ENCODE results near the gene ASIC3.
A peak's percentile ranks its signal among the peaks of the same experiment; 100 is the strongest.

ASIC3 gene

DNA sequence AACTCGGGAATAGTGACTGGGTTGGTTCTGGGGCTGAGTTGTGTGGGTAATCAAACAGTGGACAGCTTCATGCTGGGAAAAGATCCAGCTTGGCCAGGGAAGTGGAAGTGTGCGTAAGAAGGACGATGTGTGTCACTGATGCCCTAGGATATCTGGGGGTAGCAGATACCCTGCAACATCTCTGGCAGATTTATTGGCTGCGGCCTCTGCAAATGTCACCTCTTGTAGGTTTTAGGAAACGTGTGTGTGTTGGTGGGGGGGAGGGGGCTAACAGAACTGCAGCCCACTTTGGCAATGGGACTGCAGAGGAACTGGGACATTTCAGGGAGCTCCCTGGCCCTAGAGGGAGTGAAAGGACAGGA is 37.0 kb downstream of the ASIC3 start:
- no peak for DNase-seq (ENCODE audit: low read depth in 4 of 4, low spot score in 1 of 4)

DNA sequence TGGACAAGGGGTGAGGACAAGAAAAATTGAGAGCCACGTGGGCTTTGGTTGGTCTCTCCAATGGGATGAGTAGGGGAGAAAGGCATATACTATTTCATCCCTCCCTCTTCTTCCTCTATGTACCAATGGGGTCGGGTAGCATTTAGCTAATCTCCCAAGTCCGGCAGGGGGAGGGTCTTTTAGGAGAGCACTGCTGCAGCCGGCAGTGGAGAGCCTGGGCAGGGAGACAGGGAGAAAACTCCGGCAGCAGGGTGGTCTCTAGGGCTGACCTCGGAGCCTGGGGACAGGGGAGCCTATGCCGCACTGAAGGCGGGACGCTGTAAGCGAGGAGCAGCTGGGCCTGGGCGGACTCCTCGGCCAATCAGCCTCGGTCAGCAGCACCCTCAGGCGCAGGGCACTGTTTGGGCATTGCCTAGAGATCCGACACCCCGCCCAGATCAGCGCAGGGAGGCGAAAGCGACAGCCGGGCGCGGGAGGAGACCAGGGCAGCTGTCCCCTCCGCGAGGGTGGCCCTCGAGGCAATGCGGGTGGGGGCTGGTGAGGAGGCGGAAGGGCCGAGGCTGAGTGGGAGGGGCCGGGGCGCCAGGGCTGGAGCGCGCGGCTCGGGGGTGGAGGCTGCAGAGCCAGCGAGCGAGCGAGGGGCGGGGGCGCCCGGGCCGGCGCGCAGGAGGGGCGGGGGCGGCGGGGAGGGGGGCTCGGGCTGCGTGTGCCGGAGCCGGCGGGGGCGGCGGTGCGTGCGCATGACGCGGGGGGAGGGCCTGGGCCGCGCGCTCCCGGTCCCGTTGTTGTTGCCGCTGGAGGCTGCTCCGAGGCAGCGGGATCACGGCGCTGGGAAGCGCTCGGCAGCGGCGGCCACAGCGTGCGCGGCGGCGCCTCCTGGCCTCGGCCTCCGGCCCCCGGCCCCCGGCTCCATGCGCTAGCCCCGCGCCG is 37.6 kb downstream of the ASIC3 start, which contains the start of gene AGAP3:
Gene AGAP3 (plus strand): TSS at position 785 of the 930 bp plus-strand sequence. CDS start 267 bp downstream, outside the sequence.
- peak in 3 of 4 experiments; percentile 36 to 53 (median 44) for DNase-seq (ENCODE audit: low read depth in 4 of 4, low spot score in 1 of 4)

- no peak for DNase-seq (ENCODE audit: low read depth in 4 of 4, low spot score in 1 of 4)
Measured at GRCh38 chr7:151086802-151087244, 38.5 kb downstream of the ASIC3 start.

DNA sequence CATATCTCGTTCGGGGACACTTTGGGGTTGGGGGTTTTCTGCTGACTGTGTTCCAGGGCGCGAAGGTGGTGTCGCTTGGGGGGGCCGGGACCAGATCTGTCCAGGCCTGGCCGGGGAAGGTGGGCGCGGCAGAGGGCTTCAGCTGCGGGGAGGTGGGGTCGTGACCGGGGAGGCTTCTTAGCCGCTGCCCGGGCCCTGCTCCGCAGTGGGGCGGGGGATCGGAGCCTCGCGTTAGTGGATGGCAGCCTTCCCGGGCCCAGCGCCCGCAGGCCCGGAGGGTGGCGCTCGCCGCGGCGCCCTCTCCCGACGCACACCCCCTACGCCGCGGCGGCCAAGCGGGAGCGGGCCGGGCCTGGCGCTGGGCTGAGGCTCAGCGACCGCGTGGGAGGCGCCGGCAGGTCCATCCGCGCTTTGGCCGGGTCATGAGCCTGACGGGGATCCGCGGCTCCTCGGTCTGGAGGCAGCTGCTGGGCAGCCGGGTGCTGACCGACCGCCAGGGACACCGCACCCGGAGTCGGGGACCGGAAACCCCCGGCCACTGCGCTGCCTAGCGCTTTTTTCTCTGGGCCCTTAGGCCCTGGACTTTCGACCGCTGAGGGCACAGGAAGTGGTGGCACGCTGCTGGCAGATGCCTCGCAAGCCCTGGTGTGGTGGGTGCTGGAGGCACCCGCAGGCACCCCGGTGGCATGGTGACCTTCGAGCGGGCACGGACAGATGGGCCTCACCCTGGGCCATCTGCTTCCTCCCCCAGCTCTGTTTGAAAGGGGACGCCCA is 39.1 kb downstream of the ASIC3 start:
- DNase-seq (ENCODE audit: low read depth in 4 of 4, low spot score in 1 of 4), result no peak

DNA sequence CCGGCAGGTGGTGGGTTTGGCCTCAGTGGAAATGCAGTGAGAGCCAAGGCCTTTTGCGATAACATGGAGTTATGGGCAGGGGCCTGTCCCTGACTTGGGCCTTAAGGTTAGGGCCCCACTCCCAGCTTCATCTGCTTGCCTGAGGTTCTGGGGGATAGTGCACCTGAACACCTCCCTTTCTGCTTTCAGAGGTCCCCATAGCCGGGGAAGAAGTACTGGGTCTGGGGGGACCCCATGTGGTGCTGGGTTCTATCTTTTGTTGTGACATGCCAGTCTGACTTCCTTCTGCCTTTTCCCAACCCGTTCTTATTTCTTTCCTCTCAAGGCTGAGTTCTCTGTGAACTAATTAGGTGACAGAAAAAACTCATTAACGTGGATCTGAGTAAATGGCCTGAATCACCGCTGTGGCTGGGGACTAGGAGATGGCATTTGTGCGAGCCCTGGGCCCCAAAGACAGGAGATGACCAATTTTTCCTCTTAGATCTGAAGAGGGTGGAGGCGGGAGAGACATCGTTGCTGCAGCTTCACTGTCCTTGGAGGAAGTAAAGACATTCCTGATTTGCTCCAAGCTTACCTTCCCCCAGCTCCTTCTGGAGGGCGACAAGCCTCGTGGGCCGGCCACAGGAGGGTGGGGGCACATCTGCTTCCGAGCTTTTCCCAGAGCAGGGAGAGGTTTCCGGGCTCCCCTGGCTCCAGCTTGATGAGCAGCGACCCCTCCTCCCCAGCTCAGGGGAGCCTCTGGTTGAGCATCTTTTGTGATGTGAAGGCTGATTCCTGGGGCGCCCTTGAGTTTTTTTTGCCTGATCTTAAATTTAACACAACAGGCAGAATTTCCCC is 39.9 kb downstream of the ASIC3 start:
- no peak for DNase-seq (ENCODE audit: low read depth in 4 of 4, low spot score in 1 of 4)

DNA sequence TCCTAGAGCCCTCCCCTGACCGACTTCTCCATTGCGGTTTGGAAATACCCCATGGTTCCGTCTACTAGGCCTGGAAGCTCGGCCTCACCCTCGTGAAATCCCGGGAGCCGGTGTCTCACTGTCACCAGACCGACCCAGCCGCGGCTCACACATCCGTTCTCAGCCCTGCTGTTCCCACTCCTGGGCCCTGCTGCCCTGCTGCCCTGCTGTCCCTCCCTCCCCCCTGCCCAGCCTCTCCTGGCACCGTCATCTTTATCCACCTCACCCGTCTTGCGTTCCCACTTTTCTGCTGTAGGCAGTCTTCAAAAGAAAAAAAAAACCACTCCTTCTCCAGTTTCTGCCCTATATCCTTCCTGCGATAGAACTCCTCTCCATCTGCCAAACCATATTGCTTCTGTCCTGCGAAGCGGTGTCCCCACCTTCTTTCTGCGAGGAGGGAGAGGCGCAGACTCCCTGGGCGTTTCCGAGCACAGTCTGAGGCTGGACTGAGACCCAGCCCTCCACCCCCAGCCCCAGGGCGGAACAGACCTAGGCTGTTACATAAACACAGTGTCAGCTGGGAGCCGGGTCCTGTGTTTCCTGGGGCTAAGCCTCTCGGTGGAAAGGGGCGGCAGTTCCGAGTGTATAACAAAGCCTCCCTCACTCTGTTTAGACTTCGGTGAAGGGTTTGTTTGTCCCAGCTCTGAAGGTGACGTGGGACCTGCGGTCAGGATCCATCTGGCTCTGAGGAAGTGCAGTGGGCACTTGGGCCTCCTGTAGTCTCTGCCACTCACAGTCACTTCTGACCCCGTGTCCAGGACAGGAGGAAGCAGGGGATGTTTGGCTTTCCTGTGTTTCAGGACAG is 40.7 kb downstream of the ASIC3 start:
- no peak for DNase-seq (ENCODE audit: low read depth in 4 of 4, low spot score in 1 of 4)

- DNase-seq (ENCODE audit: low read depth in 4 of 4, low spot score in 1 of 4), result no peak
Measured at GRCh38 chr7:151089893-151090730, 41.8 kb downstream of the ASIC3 start.

DNA sequence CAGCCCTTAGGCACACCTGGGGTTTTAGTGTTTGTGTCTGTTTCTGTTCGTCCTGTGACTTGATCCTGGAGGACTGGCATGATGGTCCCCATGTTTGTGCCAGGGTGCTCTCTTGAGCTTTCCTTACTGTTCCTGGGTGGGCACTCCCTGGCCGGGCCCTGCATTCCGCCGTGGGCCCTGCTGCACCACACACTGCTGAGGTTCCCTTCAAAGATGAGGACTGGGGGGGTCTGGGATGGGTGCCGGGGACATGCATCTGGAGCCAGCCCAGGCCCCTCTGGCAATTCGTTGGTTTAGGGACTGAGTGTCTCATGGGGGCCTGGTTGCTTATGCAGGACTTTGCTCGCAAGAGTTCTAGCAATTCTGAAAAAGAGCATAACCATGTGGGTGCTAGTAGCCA is 42.7 kb downstream of the ASIC3 start:
- DNase-seq (ENCODE audit: low read depth in 4 of 4, low spot score in 1 of 4), result no peak

DNA sequence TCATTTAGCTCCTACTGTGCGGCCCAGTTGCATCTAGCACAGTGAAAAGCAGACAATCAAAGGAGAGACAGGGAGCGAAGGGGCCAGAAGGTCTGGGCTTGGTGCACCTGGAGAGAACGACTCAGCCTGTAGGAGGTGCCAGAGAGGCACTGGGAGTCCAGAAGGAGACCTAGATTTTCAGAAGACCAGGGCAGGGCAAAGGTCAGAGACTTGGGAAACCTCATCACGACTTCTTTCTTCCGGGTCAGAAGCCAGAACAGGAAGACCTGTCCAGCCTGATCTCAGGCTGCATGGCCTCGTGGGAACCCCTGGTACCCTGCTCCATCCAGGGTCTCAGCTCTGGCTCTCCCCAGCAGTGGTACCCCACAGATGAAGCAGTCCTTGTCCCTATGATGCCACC is 43.1 kb downstream of the ASIC3 start:
- DNase-seq (ENCODE audit: low read depth in 4 of 4, low spot score in 1 of 4), result no peak

- DNase-seq (ENCODE audit: low read depth in 4 of 4, low spot score in 1 of 4), result no peak
Measured at GRCh38 chr7:151091988-151092387, 43.7 kb downstream of the ASIC3 start.

GRCh38 chr7:151093748-151094147 is 45.4 kb downstream of the ASIC3 start:
- no peak for DNase-seq (ENCODE audit: low read depth in 4 of 4, low spot score in 1 of 4)

GRCh38 chr7:151094675-151095074 is 46.3 kb downstream of the ASIC3 start:
- DNase-seq (ENCODE audit: low read depth in 4 of 4, low spot score in 1 of 4), result no peak

GRCh38 chr7:151095123-151095797 is 46.9 kb downstream of the ASIC3 start:
- no peak for DNase-seq (ENCODE audit: low read depth in 4 of 4, low spot score in 1 of 4)

DNA sequence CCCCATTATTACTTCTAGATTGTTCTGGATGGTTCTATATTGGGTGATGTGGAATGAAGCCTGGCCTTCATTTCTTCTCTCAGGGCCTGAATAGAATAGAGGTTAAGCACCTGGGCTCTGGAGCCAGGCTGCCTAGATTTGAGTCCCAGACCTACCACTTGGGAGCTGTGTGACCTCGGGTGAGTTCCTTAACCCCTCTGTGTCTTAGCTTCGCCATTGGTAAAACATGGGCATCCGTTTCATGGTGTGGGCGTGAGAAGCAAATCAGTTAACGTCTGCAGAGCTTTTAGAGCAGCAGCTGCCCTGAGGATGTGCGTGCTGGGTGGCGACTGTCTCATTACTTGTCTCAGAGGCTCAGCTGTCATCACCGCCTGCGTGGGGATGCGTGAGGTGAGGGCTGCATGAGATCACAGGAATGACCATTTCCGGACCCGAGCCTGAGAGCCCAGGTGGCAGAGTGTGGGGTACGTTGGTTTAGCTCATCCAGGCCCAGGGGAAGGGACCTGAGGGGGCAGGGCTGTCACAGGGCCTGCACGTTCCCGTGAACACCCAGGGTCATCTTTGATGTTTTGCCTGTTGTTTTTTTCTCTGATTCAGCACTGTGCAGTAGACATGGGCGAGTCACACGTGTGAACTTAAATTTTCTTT is 47.6 kb downstream of the ASIC3 start:
- no peak for DNase-seq (ENCODE audit: low read depth in 4 of 4, low spot score in 1 of 4)

DNA sequence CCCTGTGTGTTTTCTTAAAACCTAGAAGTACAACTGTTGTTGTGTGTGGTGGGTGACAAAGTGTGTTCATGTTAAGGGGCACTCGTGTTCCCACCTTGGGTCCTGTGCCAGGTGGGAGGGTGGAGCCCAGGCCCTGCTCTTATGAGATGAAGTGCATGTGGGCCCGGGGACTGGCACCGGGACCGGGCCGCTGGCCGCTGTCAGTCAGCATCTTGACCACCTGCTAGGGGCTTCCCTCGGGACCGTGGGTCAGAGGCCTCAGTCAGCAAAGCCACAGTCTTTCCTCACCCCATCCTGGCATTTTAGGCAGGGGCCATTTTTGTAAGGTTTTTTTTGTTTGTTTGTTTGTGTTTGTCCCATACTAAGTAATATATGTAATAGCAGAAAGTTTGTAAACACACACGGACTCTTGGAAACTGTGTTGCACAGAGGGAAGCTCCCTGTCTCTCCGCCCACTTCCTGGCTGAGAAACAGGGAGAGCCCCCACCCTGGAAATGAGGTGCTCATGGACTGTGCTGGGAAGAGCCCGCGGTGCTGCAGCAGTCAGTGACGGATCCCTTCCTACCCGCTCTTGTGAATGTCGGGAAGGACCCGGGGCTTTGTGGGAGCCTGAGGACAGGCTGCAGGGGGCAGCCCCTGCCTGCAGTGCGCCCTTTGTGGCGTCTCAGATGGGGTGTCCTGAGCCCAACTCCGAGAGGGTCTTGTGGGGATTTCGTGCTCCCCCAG is 51.3 kb downstream of the ASIC3 start:
- DNase-seq (ENCODE audit: low read depth in 4 of 4, low spot score in 1 of 4), result no peak

GRCh38 chr7:151100921-151101320 is 52.6 kb downstream of the ASIC3 start:
- DNase-seq (ENCODE audit: low read depth in 4 of 4, low spot score in 1 of 4), result no peak

DNA sequence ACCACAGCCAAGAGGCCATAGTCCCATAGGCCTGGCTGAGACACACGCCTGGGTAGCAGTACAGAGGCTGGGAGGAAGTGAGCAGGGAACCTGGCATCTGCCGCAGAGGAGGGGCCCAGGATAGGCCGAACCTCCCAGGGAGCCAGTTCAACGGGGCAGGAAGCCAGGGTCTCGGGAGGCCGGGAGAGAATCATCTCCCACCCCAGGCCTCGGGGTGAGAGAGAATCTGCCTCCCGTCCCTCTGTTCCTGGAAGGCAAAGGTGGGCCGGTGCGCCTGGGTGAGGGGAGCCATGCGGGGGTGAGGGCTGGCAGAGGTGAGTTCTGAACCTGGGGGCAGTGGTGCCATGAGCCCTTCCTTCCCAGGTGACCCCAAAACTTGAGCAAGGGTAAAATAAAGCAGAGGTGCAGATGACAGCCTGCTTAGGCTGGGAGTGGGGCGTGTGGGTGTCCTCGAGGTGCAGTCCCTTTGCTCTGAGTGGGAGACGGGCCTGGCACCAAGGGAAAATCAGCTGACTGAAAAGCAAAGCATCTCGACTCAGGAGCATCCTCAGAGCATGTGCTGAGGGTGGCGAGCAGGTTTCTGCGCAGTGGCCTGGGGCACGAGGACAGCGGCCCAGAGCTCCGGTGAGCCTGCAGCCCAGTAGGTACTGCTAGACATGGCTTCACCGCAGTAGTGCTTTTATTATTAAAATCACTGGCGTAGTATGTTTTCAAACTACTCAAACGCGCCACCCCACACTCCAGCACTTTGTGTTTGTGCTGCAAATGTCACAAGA is 53.5 kb downstream of the ASIC3 start:
- no peak for DNase-seq (ENCODE audit: low read depth in 4 of 4, low spot score in 1 of 4)

All from stimulated activated CD4-positive, alpha-beta T cell treated with anti-CD3 and anti-CD28 coated beads, Interleukin-1b, Interleukin-23, amount 100 ng/mL, for 24 hours (primary cell).